GM12801 (cell line): ENCODE results near the gene COL20A1.

Experiments
- TF ChIP-seq, protein P1 (sequence below): IDR thresholded peaks from one replicate; pipeline ENCODE4 v1.5.1; 2011; ENCODE audit warnings: control low read depth; ENCODE audit not compliant: insufficient read length; ENCODE audit errors: extremely low read depth

Gene COL20A1

GRCh38 chr20:63325554-63326313, 32.7 kb downstream of the COL20A1 start:
- TF ChIP-seq, protein P1, sequence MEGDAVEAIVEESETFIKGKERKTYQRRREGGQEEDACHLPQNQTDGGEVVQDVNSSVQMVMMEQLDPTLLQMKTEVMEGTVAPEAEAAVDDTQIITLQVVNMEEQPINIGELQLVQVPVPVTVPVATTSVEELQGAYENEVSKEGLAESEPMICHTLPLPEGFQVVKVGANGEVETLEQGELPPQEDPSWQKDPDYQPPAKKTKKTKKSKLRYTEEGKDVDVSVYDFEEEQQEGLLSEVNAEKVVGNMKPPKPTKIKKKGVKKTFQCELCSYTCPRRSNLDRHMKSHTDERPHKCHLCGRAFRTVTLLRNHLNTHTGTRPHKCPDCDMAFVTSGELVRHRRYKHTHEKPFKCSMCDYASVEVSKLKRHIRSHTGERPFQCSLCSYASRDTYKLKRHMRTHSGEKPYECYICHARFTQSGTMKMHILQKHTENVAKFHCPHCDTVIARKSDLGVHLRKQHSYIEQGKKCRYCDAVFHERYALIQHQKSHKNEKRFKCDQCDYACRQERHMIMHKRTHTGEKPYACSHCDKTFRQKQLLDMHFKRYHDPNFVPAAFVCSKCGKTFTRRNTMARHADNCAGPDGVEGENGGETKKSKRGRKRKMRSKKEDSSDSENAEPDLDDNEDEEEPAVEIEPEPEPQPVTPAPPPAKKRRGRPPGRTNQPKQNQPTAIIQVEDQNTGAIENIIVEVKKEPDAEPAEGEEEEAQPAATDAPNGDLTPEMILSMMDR, result no peak

- TF ChIP-seq, protein P1, result no peak
Measured at GRCh38 chr20:63326314-63327230, 33.6 kb downstream of the COL20A1 start.

DNA sequence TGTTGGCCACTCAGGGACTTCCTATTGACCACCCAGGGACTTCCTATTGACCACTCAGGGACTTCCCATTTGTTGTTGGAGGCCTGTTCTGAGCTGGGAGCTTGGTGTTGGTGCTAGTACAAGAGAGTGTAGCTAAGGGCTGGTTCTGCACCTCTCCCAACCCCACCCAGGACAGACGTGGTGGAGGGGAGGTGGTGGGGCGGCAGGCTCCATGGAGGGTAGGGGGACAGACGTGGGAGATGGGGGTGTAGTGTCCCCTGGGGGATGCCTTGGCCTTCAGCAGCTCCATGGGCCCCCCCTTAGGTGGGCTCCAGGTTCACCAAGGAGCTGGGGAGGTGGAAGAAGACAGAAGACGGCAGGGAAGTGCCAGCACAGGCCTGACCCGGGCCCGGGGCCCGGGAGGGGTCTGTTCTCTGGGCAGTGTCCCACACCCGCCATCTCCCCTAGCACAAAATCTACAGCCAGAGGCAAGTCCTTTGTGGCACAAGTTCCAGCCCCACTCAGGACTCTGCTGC, 34.3 kb downstream of the COL20A1 start:
- TF ChIP-seq, protein P1, result no peak

- TF ChIP-seq, protein P1, result no peak
Measured at GRCh38 chr20:63328026-63328700, 35.2 kb downstream of the COL20A1 start.

GRCh38 chr20:63328718-63329275, 35.8 kb downstream of the COL20A1 start:
- TF ChIP-seq, protein P1, result no peak

- TF ChIP-seq, protein P1, result no peak
Measured at GRCh38 chr20:63329331-63330083, 36.5 kb downstream of the COL20A1 start.
